ENCODE results near the gene CHRM4.

CHRM4 gene

GRCh38 chr11:46413760-46414465, 22.3 kb upstream of the CHRM4 start:
- TF ChIP-seq, protein P1, sequence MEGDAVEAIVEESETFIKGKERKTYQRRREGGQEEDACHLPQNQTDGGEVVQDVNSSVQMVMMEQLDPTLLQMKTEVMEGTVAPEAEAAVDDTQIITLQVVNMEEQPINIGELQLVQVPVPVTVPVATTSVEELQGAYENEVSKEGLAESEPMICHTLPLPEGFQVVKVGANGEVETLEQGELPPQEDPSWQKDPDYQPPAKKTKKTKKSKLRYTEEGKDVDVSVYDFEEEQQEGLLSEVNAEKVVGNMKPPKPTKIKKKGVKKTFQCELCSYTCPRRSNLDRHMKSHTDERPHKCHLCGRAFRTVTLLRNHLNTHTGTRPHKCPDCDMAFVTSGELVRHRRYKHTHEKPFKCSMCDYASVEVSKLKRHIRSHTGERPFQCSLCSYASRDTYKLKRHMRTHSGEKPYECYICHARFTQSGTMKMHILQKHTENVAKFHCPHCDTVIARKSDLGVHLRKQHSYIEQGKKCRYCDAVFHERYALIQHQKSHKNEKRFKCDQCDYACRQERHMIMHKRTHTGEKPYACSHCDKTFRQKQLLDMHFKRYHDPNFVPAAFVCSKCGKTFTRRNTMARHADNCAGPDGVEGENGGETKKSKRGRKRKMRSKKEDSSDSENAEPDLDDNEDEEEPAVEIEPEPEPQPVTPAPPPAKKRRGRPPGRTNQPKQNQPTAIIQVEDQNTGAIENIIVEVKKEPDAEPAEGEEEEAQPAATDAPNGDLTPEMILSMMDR (IDR thresholded peaks at IDR 0.05; ENCODE audit: insufficient read depth, low read length, poor library complexity, severe bottlenecking): no peak
- Histone ChIP-seq H3K4me3 (replicated peaks; ENCODE audit: low read depth, low read length) (no peak overlapping the region), H3K27me3 (replicated peaks; ENCODE audit: control insufficient read depth, insufficient read depth, low read length) (no peaks in the 10 kb centered on the region), H3K36me3 (ENCODE audit: control insufficient read depth, insufficient read depth, low read length) (peaks cover 16% of the 10 kb centered on the region)
- DNase-seq (ENCODE audit: extremely low read depth, insufficient read length): no peak

GRCh38 chr11:46410021-46410420, 18.4 kb upstream of the CHRM4 start:
- Histone ChIP-seq H3K4me3 (replicated peaks; ENCODE audit: low read depth, low read length) (no peak overlapping the region), H3K27me3 (replicated peaks; ENCODE audit: control insufficient read depth, insufficient read depth, low read length) (no peaks in the 10 kb centered on the region), H3K36me3 (ENCODE audit: control insufficient read depth, insufficient read depth, low read length) (peaks cover 28% of the 10 kb centered on the region)
- TF ChIP-seq, protein P1 (IDR thresholded peaks at IDR 0.05; ENCODE audit: insufficient read depth, low read length, poor library complexity, severe bottlenecking): no peak
- no peak for DNase-seq (ENCODE audit: extremely low read depth, insufficient read length)

GRCh38 chr11:46408407-46408986, 16.9 kb upstream of the CHRM4 start:
- TF ChIP-seq, protein P1 (IDR thresholded peaks at IDR 0.05; ENCODE audit: insufficient read depth, low read length, poor library complexity, severe bottlenecking): no peak
- H3K36me3 ChIP-seq (ENCODE audit: control insufficient read depth, insufficient read depth, low read length): peaks cover 24% of the 10 kb centered on the region

GRCh38 chr11:46407635-46408034, 16.1 kb upstream of the CHRM4 start:
- TF ChIP-seq, protein P1 (IDR thresholded peaks at IDR 0.05; ENCODE audit: insufficient read depth, low read length, poor library complexity, severe bottlenecking): no peak
- peaks cover 28% of the 10 kb centered on the region for H3K36me3 ChIP-seq (ENCODE audit: control insufficient read depth, insufficient read depth, low read length)

More at GRCh38 chr11:46408407-46408986, 16.9 kb upstream of the CHRM4 start:
- no peak overlapping the region for H3K4me3 ChIP-seq (replicated peaks; ENCODE audit: low read depth, low read length)
- DNase-seq (ENCODE audit: extremely low read depth, insufficient read length): no peak
- H3K27me3 ChIP-seq (replicated peaks; ENCODE audit: control insufficient read depth, insufficient read depth, low read length): no peaks in the 10 kb centered on the region

GRCh38 chr11:46404476-46405017, 13.0 kb upstream of the CHRM4 start:
- DNase-seq (ENCODE audit: extremely low read depth, insufficient read length): no peak
- TF ChIP-seq, protein P1 (IDR thresholded peaks at IDR 0.05; ENCODE audit: insufficient read depth, low read length, poor library complexity, severe bottlenecking): no peak
- Histone ChIP-seq H3K27me3 (replicated peaks; ENCODE audit: control insufficient read depth, insufficient read depth, low read length) (no peaks in the 10 kb centered on the region), H3K36me3 (ENCODE audit: control insufficient read depth, insufficient read depth, low read length) (peaks cover 29% of the 10 kb centered on the region), H3K4me3 (replicated peaks; ENCODE audit: low read depth, low read length) (no peak overlapping the region)

More at GRCh38 chr11:46407635-46408034, 16.1 kb upstream of the CHRM4 start:
- H3K27me3 ChIP-seq (replicated peaks; ENCODE audit: control insufficient read depth, insufficient read depth, low read length): no peaks in the 10 kb centered on the region
- H3K4me3 ChIP-seq (replicated peaks; ENCODE audit: low read depth, low read length): no peak overlapping the region
- no peak for DNase-seq (ENCODE audit: extremely low read depth, insufficient read length)
